Neural cell (in vitro differentiated cells): Measurements from ENCODE around the gene ARHGAP40. TPM values are rescaled to one million over a fixed set of nuclear protein-coding genes. Genes with fewer than 3 reads are reported as not detected.

Source experiments
- H2AFZ ChIP-seq: fragments of 200-600, 300-800 bp; sonication (generic), shearing (Covaris generic); 2 replicates; pipeline ENCODE4 v1.6.0; 2014; ENCODE audit warnings: low read depth, mild to moderate bottlenecking, antibody characterized with exemption, low read length, moderate library complexity
- H3F3A ChIP-seq: fragments of 200-600 bp; shearing (Covaris generic); 2 replicates; pipeline ENCODE4 v1.6.1; 2016; ENCODE audit warnings: mild to moderate bottlenecking, moderate library complexity, mixed read lengths, antibody characterized with exemption, low read length; ENCODE audit not compliant: insufficient read depth, poor library complexity, severe bottlenecking
- H3K27ac ChIP-seq: fragments of 200-600, 300-800 bp; sonication (generic), shearing (Covaris generic); 2 replicates; pipeline ENCODE4 v1.5.1; 2014; ENCODE audit warnings: mild to moderate bottlenecking, low read length, moderate library complexity
- H3K27me3 ChIP-seq: fragments of 300-800, 200-600 bp; sonication (generic), shearing (Covaris generic); 2 replicates; pipeline ENCODE4 v1.6.0; 2014; ENCODE audit warnings: mild to moderate bottlenecking, low read depth, low read length, moderate library complexity; ENCODE audit not compliant: insufficient read depth
- H3K36me3 ChIP-seq: fragments of 300-800, 200-600 bp; sonication (generic), shearing (Covaris generic); 2 replicates; pipeline ENCODE4 v1.5.1; 2014; ENCODE audit warnings: mild to moderate bottlenecking, antibody characterized with exemption, low read length, moderate library complexity; ENCODE audit not compliant: insufficient read depth
- H3K4me2 ChIP-seq: fragments of 300-800, 200-600 bp; sonication (generic), shearing (Covaris generic); 2 replicates; pipeline ENCODE4 v1.6.0; 2014; ENCODE audit warnings: mild to moderate bottlenecking, low read length
- H3K4me3 ChIP-seq: fragments of 300-800, 200-600 bp; sonication (generic), shearing (Covaris generic); 2 replicates; pipeline ENCODE4 v1.5.1; 2014; ENCODE audit warnings: mild to moderate bottlenecking, low read length, moderate library complexity
- H3K79me2 ChIP-seq: fragments of 200-600 bp; shearing (Covaris generic); replicated peaks from 2 replicates; pipeline ENCODE4 v1.6.0; 2014; ENCODE audit warnings: mild to moderate bottlenecking, low read length, moderate library complexity; ENCODE audit not compliant: insufficient read depth
- H3K9ac ChIP-seq: fragments of 300-800, 200-600 bp; sonication (generic), shearing (Covaris generic); 2 replicates; pipeline ENCODE4 v1.6.1; 2016; ENCODE audit warnings: mild to moderate bottlenecking, low read length, mixed read lengths
- H3K9me2 ChIP-seq: fragments of 200-600 bp; shearing (Covaris generic); 2 replicates; pipeline ENCODE4 v1.6.1; 2016; ENCODE audit warnings: mild to moderate bottlenecking, low read length, mixed read lengths; ENCODE audit not compliant: insufficient read depth
- H3K9me3 ChIP-seq: fragments of 200-600, 300-800 bp; sonication (generic), shearing (Covaris generic); 2 replicates; pipeline ENCODE4 v1.6.1; 2016; ENCODE audit warnings: mild to moderate bottlenecking, mixed run types, low read length, moderate library complexity, mixed read lengths
- H4K20me1 ChIP-seq: fragments of 200-600 bp; shearing (Covaris generic); 2 replicates; pipeline ENCODE4 v1.6.1; 2016; ENCODE audit warnings: mild to moderate bottlenecking, mixed run types; ENCODE audit not compliant: insufficient read depth
- EP300 ChIP-seq: fragments of 450-650 bp; conservative IDR thresholded peaks from 2 replicates; pipeline ENCODE4 v1.6.1; 2014; ENCODE audit warnings: antibody characterized with exemption, mild to moderate bottlenecking, moderate library complexity; ENCODE audit not compliant: poor library complexity, severe bottlenecking
- EZH2 ChIP-seq: fragments of 200-600, 300-800 bp; shearing (Covaris generic), sonication (generic); IDR thresholded peaks from 2 replicates; pipeline ENCODE4 v1.6.1; 2014; ENCODE audit warnings: antibody characterized with exemption, low read length, borderline replicate concordance, mild to moderate bottlenecking; ENCODE audit not compliant: insufficient read depth, poor library complexity, severe bottlenecking
- MXI1 ChIP-seq: fragments of 450-650 bp; conservative IDR thresholded peaks from 2 replicates; pipeline ENCODE4 v1.6.1; 2014; ENCODE audit warnings: antibody characterized with exemption, mild to moderate bottlenecking; ENCODE audit not compliant: poor library complexity, severe bottlenecking
- POLR2AphosphoS5 ChIP-seq: IDR thresholded peaks from 2 replicates; pipeline ENCODE4 v1.6.1; 2012
- RAD21 ChIP-seq: fragments of 450-650 bp; conservative IDR thresholded peaks from 2 replicates; pipeline ENCODE4 v1.6.1; 2014; ENCODE audit warnings: antibody characterized with exemption, mild to moderate bottlenecking, moderate library complexity
- SMC3 ChIP-seq: fragments of 450-650 bp; conservative IDR thresholded peaks from 2 replicates; pipeline ENCODE4 v1.6.1; 2014; ENCODE audit warnings: antibody characterized with exemption, mild to moderate bottlenecking, moderate library complexity; ENCODE audit not compliant: poor library complexity
- TAF1 ChIP-seq: IDR thresholded peaks from 2 replicates; pipeline ENCODE4 v1.6.1; 2012; ENCODE audit warnings: low read depth
- polyA plus RNA-seq: library from polyadenylated mRNA; depleted of rRNA; stranded (reverse); fragments of >200 nt; gene quantifications from 2 replicates; pipeline ENCODE4 v1.2.3, GENCODE V29; 2014
- TF ChIP-seq, protein P1 (sequence below): IDR thresholded peaks from 2 replicates; pipeline ENCODE4 v1.6.1; 2012; ENCODE audit warnings: borderline replicate concordance
- TF ChIP-seq, protein P2 (sequence below): fragments of 450-650 bp; IDR thresholded peaks from 2 replicates; pipeline ENCODE4 v1.5.1; 2014; ENCODE audit warnings: antibody characterized with exemption, mild to moderate bottlenecking, moderate library complexity; ENCODE audit not compliant: poor library complexity, severe bottlenecking

The ARHGAP40 gene
- polyA plus RNA-seq, 1 donor from 2014 or later: 0.61 TPM

DNA sequence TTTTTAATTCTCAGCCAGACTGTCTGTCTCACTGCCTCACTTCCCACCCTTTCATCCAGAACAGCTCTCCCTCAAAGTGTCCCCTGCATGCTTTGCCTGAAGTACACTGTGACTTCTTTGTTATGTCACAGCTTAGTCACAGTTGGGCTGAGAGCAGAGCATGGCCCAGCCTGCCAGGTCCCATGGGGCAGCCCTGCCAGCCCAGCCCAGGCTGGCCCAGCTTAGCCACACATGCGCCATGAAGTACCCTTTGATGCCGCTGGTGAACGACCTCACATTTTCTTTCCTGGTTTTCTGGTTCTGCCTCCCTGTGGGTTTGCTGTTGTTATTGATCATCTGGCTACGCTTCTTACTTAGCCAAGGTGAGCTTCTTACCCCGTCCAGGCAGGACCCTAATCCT, 20.6 kb upstream of the ARHGAP40 start, which contains the start of gene ADIG:
Gene ADIG (plus strand): TSS at position 185 of the 400 bp plus-strand sequence. CDS start 54 bp downstream, at position 239.
- TF ChIP-seq EP300 (no peak), MXI1 (no peak), EZH2 (no peak), POLR2AphosphoS5 (no peak)
- TF ChIP-seq, protein P1, sequence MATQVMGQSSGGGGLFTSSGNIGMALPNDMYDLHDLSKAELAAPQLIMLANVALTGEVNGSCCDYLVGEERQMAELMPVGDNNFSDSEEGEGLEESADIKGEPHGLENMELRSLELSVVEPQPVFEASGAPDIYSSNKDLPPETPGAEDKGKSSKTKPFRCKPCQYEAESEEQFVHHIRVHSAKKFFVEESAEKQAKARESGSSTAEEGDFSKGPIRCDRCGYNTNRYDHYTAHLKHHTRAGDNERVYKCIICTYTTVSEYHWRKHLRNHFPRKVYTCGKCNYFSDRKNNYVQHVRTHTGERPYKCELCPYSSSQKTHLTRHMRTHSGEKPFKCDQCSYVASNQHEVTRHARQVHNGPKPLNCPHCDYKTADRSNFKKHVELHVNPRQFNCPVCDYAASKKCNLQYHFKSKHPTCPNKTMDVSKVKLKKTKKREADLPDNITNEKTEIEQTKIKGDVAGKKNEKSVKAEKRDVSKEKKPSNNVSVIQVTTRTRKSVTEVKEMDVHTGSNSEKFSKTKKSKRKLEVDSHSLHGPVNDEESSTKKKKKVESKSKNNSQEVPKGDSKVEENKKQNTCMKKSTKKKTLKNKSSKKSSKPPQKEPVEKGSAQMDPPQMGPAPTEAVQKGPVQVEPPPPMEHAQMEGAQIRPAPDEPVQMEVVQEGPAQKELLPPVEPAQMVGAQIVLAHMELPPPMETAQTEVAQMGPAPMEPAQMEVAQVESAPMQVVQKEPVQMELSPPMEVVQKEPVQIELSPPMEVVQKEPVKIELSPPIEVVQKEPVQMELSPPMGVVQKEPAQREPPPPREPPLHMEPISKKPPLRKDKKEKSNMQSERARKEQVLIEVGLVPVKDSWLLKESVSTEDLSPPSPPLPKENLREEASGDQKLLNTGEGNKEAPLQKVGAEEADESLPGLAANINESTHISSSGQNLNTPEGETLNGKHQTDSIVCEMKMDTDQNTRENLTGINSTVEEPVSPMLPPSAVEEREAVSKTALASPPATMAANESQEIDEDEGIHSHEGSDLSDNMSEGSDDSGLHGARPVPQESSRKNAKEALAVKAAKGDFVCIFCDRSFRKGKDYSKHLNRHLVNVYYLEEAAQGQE: no peak
- TF ChIP-seq, protein P2, sequence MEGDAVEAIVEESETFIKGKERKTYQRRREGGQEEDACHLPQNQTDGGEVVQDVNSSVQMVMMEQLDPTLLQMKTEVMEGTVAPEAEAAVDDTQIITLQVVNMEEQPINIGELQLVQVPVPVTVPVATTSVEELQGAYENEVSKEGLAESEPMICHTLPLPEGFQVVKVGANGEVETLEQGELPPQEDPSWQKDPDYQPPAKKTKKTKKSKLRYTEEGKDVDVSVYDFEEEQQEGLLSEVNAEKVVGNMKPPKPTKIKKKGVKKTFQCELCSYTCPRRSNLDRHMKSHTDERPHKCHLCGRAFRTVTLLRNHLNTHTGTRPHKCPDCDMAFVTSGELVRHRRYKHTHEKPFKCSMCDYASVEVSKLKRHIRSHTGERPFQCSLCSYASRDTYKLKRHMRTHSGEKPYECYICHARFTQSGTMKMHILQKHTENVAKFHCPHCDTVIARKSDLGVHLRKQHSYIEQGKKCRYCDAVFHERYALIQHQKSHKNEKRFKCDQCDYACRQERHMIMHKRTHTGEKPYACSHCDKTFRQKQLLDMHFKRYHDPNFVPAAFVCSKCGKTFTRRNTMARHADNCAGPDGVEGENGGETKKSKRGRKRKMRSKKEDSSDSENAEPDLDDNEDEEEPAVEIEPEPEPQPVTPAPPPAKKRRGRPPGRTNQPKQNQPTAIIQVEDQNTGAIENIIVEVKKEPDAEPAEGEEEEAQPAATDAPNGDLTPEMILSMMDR: no peak
- no peaks in the 10 kb centered on the region for H3F3A ChIP-seq
- no peak within 1 kb of the TSS for H3K4me2 ChIP-seq
- no peak within 1 kb of the TSS for H3K27ac ChIP-seq
- no peaks in the 10 kb centered on the region for H3K79me2 ChIP-seq
- H4K20me1 ChIP-seq: no peaks in the 10 kb centered on the region
- H2AFZ ChIP-seq: no peak within 1 kb of the TSS
- no peaks in the 10 kb centered on the region for H3K9me3 ChIP-seq
- no peak within 1 kb of the TSS for H3K9ac ChIP-seq
- no peaks in the 10 kb centered on the region for H3K27me3 ChIP-seq
- H3K4me3 ChIP-seq: no peak within 1 kb of the TSS
- H3K36me3 ChIP-seq: no peaks in the 10 kb centered on the region
- no peaks in the 10 kb centered on the region for H3K9me2 ChIP-seq

DNA sequence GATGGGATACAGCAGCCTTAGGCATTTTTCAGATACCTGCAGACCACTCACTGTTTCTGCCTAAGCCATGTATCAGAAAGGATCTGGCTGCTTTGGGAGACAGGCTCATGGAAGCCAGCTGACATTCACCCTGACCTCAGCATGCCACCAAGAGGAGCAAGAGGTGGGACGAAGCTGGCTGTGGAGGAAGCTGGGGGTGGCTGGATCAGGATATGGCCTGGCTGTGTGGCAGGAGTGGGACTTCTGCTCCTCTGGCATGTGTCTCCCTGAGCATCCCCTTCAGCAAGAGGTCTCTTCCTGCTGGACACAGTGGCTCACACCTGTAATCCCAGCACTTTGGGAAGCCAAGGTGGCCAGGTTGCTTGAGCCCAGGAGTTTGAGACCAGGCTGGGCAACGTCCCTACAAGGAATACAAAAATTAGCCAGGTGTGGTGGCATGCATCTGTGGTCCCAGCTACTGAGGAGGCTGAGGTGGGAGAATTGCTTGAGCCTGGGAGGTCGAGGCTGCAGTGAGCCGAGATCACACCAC, 19.7 kb upstream of the ARHGAP40 start:
- Histone ChIP-seq H3K9me3 (no peaks in the 10 kb centered on the region), H3K4me2 (no peak overlapping the region), H3K36me3 (no peaks in the 10 kb centered on the region), H4K20me1 (no peaks in the 10 kb centered on the region), H3K27ac (no peak overlapping the region), H2AFZ (no peak overlapping the region), H3K9ac (no peak overlapping the region), H3K27me3 (no peaks in the 10 kb centered on the region), H3K79me2 (no peaks in the 10 kb centered on the region), H3K4me3 (no peak overlapping the region), H3F3A (no peaks in the 10 kb centered on the region), H3K9me2 (no peaks in the 10 kb centered on the region)
- no peak for TF ChIP-seq POLR2AphosphoS5
- TF ChIP-seq MXI1: no peak
- no peak for TF ChIP-seq EP300
- TF ChIP-seq, protein P1: no peak
- no peak for TF ChIP-seq RAD21
- TF ChIP-seq, protein P2: no peak
- no peak for TF ChIP-seq SMC3
- no peak for TF ChIP-seq EZH2
- TF ChIP-seq TAF1: no peak
